ENCODE measurements around the gene PTPRG.

Gene PTPRG

GRCh38 chr3:61890167-61890566 lies 328.8 kb downstream of the PTPRG start:
- TF ChIP-seq EGR1 (IDR thresholded peaks at IDR 0.05) (no peak), REST (IDR thresholded peaks at IDR 0.05; ENCODE audit: low read depth) (no peak), EP300 (IDR thresholded peaks at IDR 0.05; ENCODE audit: borderline replicate concordance) (no peak), CREB1 (IDR thresholded peaks at IDR 0.05; ENCODE audit: low read depth) (no peak), ZBTB7A (IDR thresholded peaks at IDR 0.05; ENCODE audit: low read depth) (no peak), NFIC (IDR thresholded peaks at IDR 0.05) (no peak), YY1 (IDR thresholded peaks at IDR 0.05; ENCODE audit: low read depth) (no peak), FOXM1 (IDR thresholded peaks at IDR 0.05; ENCODE audit: borderline replicate concordance, low read depth) (no peak), MAX (IDR thresholded peaks at IDR 0.05) (no peak), TAF1 (IDR thresholded peaks at IDR 0.05; ENCODE audit: low read depth) (no peak), TEAD4 (IDR thresholded peaks at IDR 0.05) (no peak), USF1 (IDR thresholded peaks at IDR 0.05) (no peak), TCF12 (IDR thresholded peaks at IDR 0.05; ENCODE audit: low read depth) (no peak), RAD21 (IDR thresholded peaks at IDR 0.05; ENCODE audit: low read depth) (no peak), CEBPB (IDR thresholded peaks at IDR 0.05) (no peak)

GRCh38 chr3:61890586-61890985 lies 329.2 kb downstream of the PTPRG start:
- TF ChIP-seq ZBTB7A (IDR thresholded peaks at IDR 0.05; ENCODE audit: low read depth) (no peak), FOXM1 (IDR thresholded peaks at IDR 0.05; ENCODE audit: borderline replicate concordance, low read depth) (no peak), YY1 (IDR thresholded peaks at IDR 0.05; ENCODE audit: low read depth) (no peak), RAD21 (IDR thresholded peaks at IDR 0.05; ENCODE audit: low read depth) (no peak), CREB1 (IDR thresholded peaks at IDR 0.05; ENCODE audit: low read depth) (no peak), TEAD4 (IDR thresholded peaks at IDR 0.05) (peak; percentile 24; the same call in 1 of the 2 replicates), USF1 (IDR thresholded peaks at IDR 0.05) (no peak), MAX (IDR thresholded peaks at IDR 0.05) (no peak), EGR1 (IDR thresholded peaks at IDR 0.05) (no peak)

- no peak for TF ChIP-seq FOXM1 (IDR thresholded peaks at IDR 0.05; ENCODE audit: borderline replicate concordance, low read depth)
- no peak for TF ChIP-seq RAD21 (IDR thresholded peaks at IDR 0.05; ENCODE audit: low read depth)
- TF ChIP-seq EP300 (IDR thresholded peaks at IDR 0.05; ENCODE audit: borderline replicate concordance), result no peak
- TF ChIP-seq TEAD4 (IDR thresholded peaks at IDR 0.05), result no peak
- TF ChIP-seq EGR1 (IDR thresholded peaks at IDR 0.05), result no peak
- no peak for TF ChIP-seq CEBPB (IDR thresholded peaks at IDR 0.05)
- TF ChIP-seq CREB1 (IDR thresholded peaks at IDR 0.05; ENCODE audit: low read depth), result no peak
- TF ChIP-seq YY1 (IDR thresholded peaks at IDR 0.05; ENCODE audit: low read depth), result no peak
- TF ChIP-seq TAF1 (IDR thresholded peaks at IDR 0.05; ENCODE audit: low read depth), result no peak
- no peak for TF ChIP-seq MAX (IDR thresholded peaks at IDR 0.05)
- TF ChIP-seq NFIC (IDR thresholded peaks at IDR 0.05), result no peak
- no peak for TF ChIP-seq REST (IDR thresholded peaks at IDR 0.05; ENCODE audit: low read depth)
- no peak for TF ChIP-seq USF1 (IDR thresholded peaks at IDR 0.05)
- no peak for TF ChIP-seq ZBTB7A (IDR thresholded peaks at IDR 0.05; ENCODE audit: low read depth)
- no peak for TF ChIP-seq TCF12 (IDR thresholded peaks at IDR 0.05; ENCODE audit: low read depth)
Measured at GRCh38 chr3:61892891-61893290, 331.5 kb downstream of the PTPRG start.

GRCh38 chr3:61893840-61894566 lies 332.6 kb downstream of the PTPRG start:
- TF ChIP-seq NFIC (IDR thresholded peaks at IDR 0.05), result no peak
- no peak for TF ChIP-seq EP300 (IDR thresholded peaks at IDR 0.05; ENCODE audit: borderline replicate concordance)
- TF ChIP-seq YY1 (IDR thresholded peaks at IDR 0.05; ENCODE audit: low read depth), result no peak
- TF ChIP-seq FOXM1 (IDR thresholded peaks at IDR 0.05; ENCODE audit: borderline replicate concordance, low read depth), result no peak
- no peak for TF ChIP-seq CEBPB (IDR thresholded peaks at IDR 0.05)
- no peak for TF ChIP-seq ZBTB7A (IDR thresholded peaks at IDR 0.05; ENCODE audit: low read depth)
- TF ChIP-seq TCF12 (IDR thresholded peaks at IDR 0.05; ENCODE audit: low read depth), result no peak
- TF ChIP-seq TAF1 (IDR thresholded peaks at IDR 0.05; ENCODE audit: low read depth), result no peak
- no peak for TF ChIP-seq RAD21 (IDR thresholded peaks at IDR 0.05; ENCODE audit: low read depth)
- TF ChIP-seq EGR1 (IDR thresholded peaks at IDR 0.05), result no peak
- no peak for TF ChIP-seq TEAD4 (IDR thresholded peaks at IDR 0.05)
- TF ChIP-seq USF1 (IDR thresholded peaks at IDR 0.05), result no peak
- TF ChIP-seq MAX (IDR thresholded peaks at IDR 0.05), result no peak
- TF ChIP-seq CREB1 (IDR thresholded peaks at IDR 0.05; ENCODE audit: low read depth), result no peak
- TF ChIP-seq REST (IDR thresholded peaks at IDR 0.05; ENCODE audit: low read depth), result no peak
